Pancreas (tissue), 10 donors: ENCODE data around the gene GNAT2. TPM values are rescaled to one million over a fixed set of nuclear protein-coding genes. Genes with fewer than 3 reads are reported as not detected.

Experiments
- ATAC-seq, 4 donors: fragments of 200-7000 bp; cut with Tn5 transposase; one replicate each; pipeline versions ENCODE4 v1.8.0 to v1.9.1; 2020; ENCODE audit warnings: mild to moderate bottlenecking in 4 of 4, moderate library complexity in 4 of 4
- DNase-seq, 6 donors: peaks; one replicate each; pipeline ENCODE4 v3.0.0-alpha.2; 2020
- FAIRE-seq: peaks from 2 replicates; lab custom pipeline; 2012; peaks lifted over from hg19 to GRCh38; lab: Jason Lieb, UNC
- H3K27ac ChIP-seq, 4 donors: fragments of 200-600 bp; sonication (generic); 1 replicate in 3 of 4; 2 replicates in 1 of 4; pipeline versions ENCODE4 v1.5.0 to v1.8.0; 2020
- H3K27me3 ChIP-seq, 4 donors: fragments of 200-600 bp; one replicate each; pipeline ENCODE4 v1.8.0; 2021
- H3K36me3 ChIP-seq, 3 donors: fragments of 200-600 bp; sonication (generic) in 1 of 3; one replicate each; pipeline versions ENCODE4 v1.5.0 to v1.8.0; 2020 to 2021
- H3K4me1 ChIP-seq, 3 donors: fragments of 200-600 bp; one replicate each; pipeline ENCODE4 v1.8.0; 2021
- H3K4me3 ChIP-seq, 4 donors: fragments of 200-600 bp; sonication (generic) in 2 of 4; one replicate each; pipeline versions ENCODE4 v1.5.0 to v1.8.0; 2020 to 2021
- H3K9me3 ChIP-seq, 4 donors: fragments of 200-600 bp; one replicate each; pipeline ENCODE4 v1.8.0; 2021
- CTCF ChIP-seq, 4 donors: fragments of 200-600 bp; sonication (generic) in 3 of 4; IDR thresholded peaks; one replicate each; pipeline versions ENCODE4 v1.5.0 to v1.8.0; 2021; ENCODE audit warnings: antibody characterized with exemption in 4 of 4
- WGBS, 2 donors: extraction: QIAGEN DNeasy Blood & Tissue Kit; methylation state at CpG; one replicate each; pipeline ENCODE4 v1.1.7; 2013; 5-methylcytosine and 5-hydroxymethylcytosine counted together
- intact Hi-C, 3 donors: fragments of 100-400 bp; cut with DNase I; formaldehyde crosslinking; loops; one replicate each; pipeline versions ENCODE4 v1.11.1 to v1.14.2; 2022
- polyA plus RNA-seq, 2 donors: library from polyadenylated mRNA; stranded (reverse); fragments of 200-250 nt; gene quantifications; one replicate each; pipeline ENCODE4 v1.2.3, GENCODE V29; 2013
- total RNA-seq, 6 donors: library from RNA; stranded (reverse); fragmentation: NEBNext Ultra II Directional in 4 of 6; extraction: Animal tissue kit (Norgen Biotek cat#: 25700) in 4 of 6; gene quantifications; one replicate each; pipeline versions ENCODE4 v1.2.1 to v1.2.4, GENCODE V29; 2021 to 2023
- donor health status: healthy with polysubstance abuse.
- donor health status: DM: no; HTN: no; CAD: no; lungs with moderate emphysema.
- donor health status: DM: no; HTN: no; CAD: no.
- donor health status: control.
- donor health status: control.
- donor health status: Bipolar disorder and iron deficiency.
- donor health status: DM: yes; HTN: yes; CAD: no.
- donor health status: DM: no; HTN: no; CAD: no.
- donor health status: DM: no; HTN: no; CAD: no.
- donor health status: DM: yes; HTN: yes; CAD: no.

GNAT2 gene
- total and polyA plus RNA-seq, 8 donors: 0.60 to 0.82 TPM; not detected in 6

- intact Hi-C loops: no loop called here
- no peak for ATAC-seq
- no peak for TF ChIP-seq CTCF (IDR thresholded peaks at IDR 0.05)
- Histone ChIP-seq H3K27me3 (no peaks in the 10 kb centered on the region), H3K36me3 (peaks cover 0 to 47% (median 5%) of the 10 kb centered on the region in 3 donors), H3K4me3 (no peak overlapping the region), H3K9me3 (no peaks in the 10 kb centered on the region), H3K4me1 (peaks cover 0 to 3% (median 0%) of the 10 kb centered on the region in 3 donors), H3K27ac (no peak overlapping the region)
- WGBS, 2 donors: 19 to 41% methylated on average over 1 of the region's 1 CpG
- DNase-seq: no peak
- no peak for FAIRE-seq
These were observed 34.6 kb downstream of the GNAT2 start for GRCh38 chr1:109584766-109585165.

DNA sequence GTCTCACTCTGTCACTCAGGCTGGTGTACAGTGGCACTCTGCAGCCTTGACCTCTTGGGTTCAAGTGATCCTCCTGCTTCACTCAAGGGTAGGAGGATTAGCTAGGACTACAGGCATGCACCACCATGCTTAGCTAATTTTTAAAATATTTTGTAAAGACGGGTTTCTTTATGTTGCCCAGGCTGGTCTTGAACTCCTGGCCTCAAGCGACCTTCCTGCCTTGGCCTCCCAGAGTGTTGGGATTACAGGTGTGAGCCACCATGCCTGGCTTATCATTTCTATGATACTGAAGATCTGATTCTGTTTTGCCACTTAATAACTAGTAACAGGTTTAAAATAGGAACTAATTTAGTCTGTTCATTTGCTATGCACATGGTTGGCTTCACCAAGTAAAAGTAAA lies 37.4 kb downstream of the GNAT2 start:
- Histone ChIP-seq H3K36me3 (peaks cover 0 to 47% (median 5%) of the 10 kb centered on the region in 3 donors), H3K27ac (no peak overlapping the region), H3K4me3 (no peak overlapping the region), H3K4me1 (no peaks in the 10 kb centered on the region), H3K27me3 (no peaks in the 10 kb centered on the region), H3K9me3 (no peaks in the 10 kb centered on the region)
- ATAC-seq: no peak
- 93 to 95% methylated on average over 2 of the region's 2 CpGs for WGBS, 2 donors
- FAIRE-seq: no peak
- intact Hi-C loops: no loop called here
- no peak for DNase-seq
- TF ChIP-seq CTCF (IDR thresholded peaks at IDR 0.05): no peak

GRCh38 chr1:109579491-109579890 lies 39.9 kb downstream of the GNAT2 start:
- H3K9me3 ChIP-seq: no peaks in the 10 kb centered on the region
- no peak for TF ChIP-seq CTCF (IDR thresholded peaks at IDR 0.05)
- DNase-seq: no peak
- 92 to 96% methylated on average over 1 of the region's 1 CpG for WGBS, 2 donors
- no peak for FAIRE-seq
- intact Hi-C loops: no loop called here
- H3K27me3 ChIP-seq: no peaks in the 10 kb centered on the region
- peaks cover 0 to 32% (median 5%) of the 10 kb centered on the region in 3 donors for H3K36me3 ChIP-seq
- H3K4me3 ChIP-seq: no peak overlapping the region
- no peak for ATAC-seq
- no peak overlapping the region for H3K27ac ChIP-seq
- H3K4me1 ChIP-seq: no peaks in the 10 kb centered on the region

GRCh38 chr1:109578947-109579443 lies 40.4 kb downstream of the GNAT2 start:
- TF ChIP-seq CTCF (IDR thresholded peaks at IDR 0.05): no peak
- intact Hi-C loops: no loop called here
- H3K9me3 ChIP-seq: no peaks in the 10 kb centered on the region
- FAIRE-seq (no peak), ATAC-seq (no peak), DNase-seq (no peak)
- H3K4me1 ChIP-seq: no peaks in the 10 kb centered on the region
- no peaks in the 10 kb centered on the region for H3K27me3 ChIP-seq
- H3K36me3 ChIP-seq: peaks cover 0 to 27% (median 5%) of the 10 kb centered on the region in 3 donors
- H3K27ac ChIP-seq: no peak overlapping the region
- 75 to 76% methylated on average over 3 of the region's 3 CpGs for WGBS, 2 donors
- no peak overlapping the region for H3K4me3 ChIP-seq

- no peak for TF ChIP-seq CTCF (IDR thresholded peaks at IDR 0.05)
- Histone ChIP-seq H3K27ac (no peak overlapping the region), H3K27me3 (no peaks in the 10 kb centered on the region), H3K9me3 (no peaks in the 10 kb centered on the region), H3K36me3 (no peaks in the 10 kb centered on the region), H3K4me1 (peaks cover 9 to 28% (median 23%) of the 10 kb centered on the region in 3 donors), H3K4me3 (no peak overlapping the region)
- no peak for FAIRE-seq
- DNase-seq: no peak
- intact Hi-C loops: no loop called here
- ATAC-seq: peak in 1 of 4 donors; percentile 66
- 72 to 74% methylated on average over 2 of the region's 2 CpGs for WGBS, 2 donors
These were observed 45.6 kb downstream of the GNAT2 start for GRCh38 chr1:109573785-109574184.
